NCI-H2227 (cell line): Measurements from ENCODE around the gene CDON.

ENCODE experiments used
- DNase-seq: peaks from one replicate; lab custom pipeline; 2025; ENCODE audit not compliant: unreplicated experiment; lab: John Stamatoyannopoulos, UW

Gene CDON

GRCh38 chr11:126062679-126063506, at the start of gene CDON:
Gene CDON, minus strand, starts transcription at chr11:126062866. Its CDS starts 39,390 bp downstream, at chr11:126023476.
- DNase-seq = peak; percentile 94

- no peak for DNase-seq
Observed at GRCh38 chr11:126111458-126112116, 48.9 kb upstream of the CDON start.

- DNase-seq = no peak
Observed at GRCh38 chr11:126109941-126110731, 47.5 kb upstream of the CDON start.

GRCh38 chr11:126106594-126107328, 44.1 kb upstream of the CDON start:
- no peak for DNase-seq

- no peak for DNase-seq
Observed at GRCh38 chr11:126105748-126106080, 43.0 kb upstream of the CDON start.

GRCh38 chr11:126105022-126105747, 42.5 kb upstream of the CDON start:
- DNase-seq = no peak

- peak; percentile 3 for DNase-seq
Observed at GRCh38 chr11:126104420-126104819, 41.8 kb upstream of the CDON start.

GRCh38 chr11:126103150-126103549, 40.5 kb upstream of the CDON start:
- no peak for DNase-seq

GRCh38 chr11:126102436-126102981, 39.8 kb upstream of the CDON start:
- DNase-seq = no peak

GRCh38 chr11:126101930-126102283, 39.2 kb upstream of the CDON start:
- no peak for DNase-seq

GRCh38 chr11:126101251-126101929, 38.7 kb upstream of the CDON start:
- DNase-seq = no peak

- DNase-seq = no peak
Observed at GRCh38 chr11:126100716-126101115, 38.0 kb upstream of the CDON start.

GRCh38 chr11:126098204-126098769, 35.6 kb upstream of the CDON start:
- no peak for DNase-seq

GRCh38 chr11:126095745-126096144, 33.1 kb upstream of the CDON start:
- DNase-seq = no peak

- no peak for DNase-seq
Observed at GRCh38 chr11:126090452-126090851, 27.8 kb upstream of the CDON start.

GRCh38 chr11:126088999-126089398, 26.3 kb upstream of the CDON start:
- DNase-seq = no peak

- no peak for DNase-seq
Observed at GRCh38 chr11:126086248-126086647, 23.6 kb upstream of the CDON start.

GRCh38 chr11:126084608-126084912, 21.9 kb upstream of the CDON start:
- no peak for DNase-seq

- DNase-seq = no peak
Observed at GRCh38 chr11:126083829-126084607, 21.4 kb upstream of the CDON start.
